ENCODE measurements around the gene TSPO2. TPM values are rescaled to one million over a fixed set of nuclear protein-coding genes. Genes with fewer than 3 reads are reported as not detected.

Gene TSPO2
- total and polyA plus RNA-seq, 12 donors = 0.44 TPM; not detected in 11

GRCh38 chr6:41062056-41062455, 19.8 kb downstream of the TSPO2 start:
- Histone ChIP-seq H3K27ac (no peak overlapping the region), H3K36me3 (replicated peaks in 1 of 2) (peaks cover 0 to 10% of the 10 kb centered on the region in 2 donors), H3K4me1 (replicated peaks in 1 of 2) (no peaks in the 10 kb centered on the region), H3K9me3 (replicated peaks in 1 of 3) (no peaks in the 10 kb centered on the region), H3K27me3 (no peaks in the 10 kb centered on the region), H3K4me3 (no peak overlapping the region)
- TF ChIP-seq, protein P1, sequence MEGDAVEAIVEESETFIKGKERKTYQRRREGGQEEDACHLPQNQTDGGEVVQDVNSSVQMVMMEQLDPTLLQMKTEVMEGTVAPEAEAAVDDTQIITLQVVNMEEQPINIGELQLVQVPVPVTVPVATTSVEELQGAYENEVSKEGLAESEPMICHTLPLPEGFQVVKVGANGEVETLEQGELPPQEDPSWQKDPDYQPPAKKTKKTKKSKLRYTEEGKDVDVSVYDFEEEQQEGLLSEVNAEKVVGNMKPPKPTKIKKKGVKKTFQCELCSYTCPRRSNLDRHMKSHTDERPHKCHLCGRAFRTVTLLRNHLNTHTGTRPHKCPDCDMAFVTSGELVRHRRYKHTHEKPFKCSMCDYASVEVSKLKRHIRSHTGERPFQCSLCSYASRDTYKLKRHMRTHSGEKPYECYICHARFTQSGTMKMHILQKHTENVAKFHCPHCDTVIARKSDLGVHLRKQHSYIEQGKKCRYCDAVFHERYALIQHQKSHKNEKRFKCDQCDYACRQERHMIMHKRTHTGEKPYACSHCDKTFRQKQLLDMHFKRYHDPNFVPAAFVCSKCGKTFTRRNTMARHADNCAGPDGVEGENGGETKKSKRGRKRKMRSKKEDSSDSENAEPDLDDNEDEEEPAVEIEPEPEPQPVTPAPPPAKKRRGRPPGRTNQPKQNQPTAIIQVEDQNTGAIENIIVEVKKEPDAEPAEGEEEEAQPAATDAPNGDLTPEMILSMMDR (IDR thresholded peaks at IDR 0.05) = no peak
- TF ChIP-seq POLR2A (IDR thresholded peaks at IDR 0.05) = no peak
- 80 to 91% (median 89%) methylated on average over 1 of the region's 1 CpG for WGBS, 4 donors
- no peak for DNase-seq
- intact Hi-C loops (cut with DNase I) = no loop called here

- H3K4me1 ChIP-seq (replicated peaks in 1 of 2) = no peaks in the 10 kb centered on the region
- intact Hi-C loops (cut with DNase I) = no loop called here
Measured at GRCh38 chr6:41063884-41064285, 21.6 kb downstream of the TSPO2 start.

DNA sequence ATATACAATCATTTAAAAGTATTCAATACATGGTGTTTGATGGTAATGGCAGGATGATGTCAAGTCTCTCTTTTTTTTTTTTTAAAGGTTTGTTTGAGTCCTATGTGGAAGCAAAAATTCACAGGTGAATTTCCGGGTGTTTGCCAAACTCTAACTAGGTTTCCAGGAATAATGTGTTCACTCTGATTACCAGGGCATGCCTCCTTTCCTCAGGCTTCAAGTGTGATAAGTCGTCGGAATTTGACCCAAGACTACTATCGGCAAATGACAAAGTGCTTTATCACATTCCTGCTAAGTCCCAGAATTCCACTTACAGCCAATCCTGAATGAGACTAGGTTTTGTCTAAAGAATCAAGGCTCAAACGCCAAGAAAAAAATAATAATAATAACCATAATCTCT, 22.6 kb downstream of the TSPO2 start:
- H3K27ac ChIP-seq = no peak overlapping the region
- intact Hi-C loops (cut with DNase I) = loop anchor here in 1 of 2 donors (5.0 kb wide), 1 partner anchor 58 kb away; no protein-coding TSS in a partner anchor
- 86 to 89% (median 88%) methylated on average over 5 of the region's 5 CpGs for WGBS, 4 donors

More at GRCh38 chr6:41063884-41064285, 21.6 kb downstream of the TSPO2 start:
- H3K27me3 ChIP-seq = no peaks in the 10 kb centered on the region
- no peaks in the 10 kb centered on the region for H3K9me3 ChIP-seq (replicated peaks in 1 of 3)
- DNase-seq = no peak
- WGBS, 4 donors = 81 to 94% (median 89%) methylated on average over 2 of the region's 2 CpGs
- H3K27ac ChIP-seq = no peak overlapping the region
- peaks cover 0 to 15% of the 10 kb centered on the region in 2 donors for H3K36me3 ChIP-seq (replicated peaks in 1 of 2)
- no peak overlapping the region for H3K4me3 ChIP-seq
- TF ChIP-seq, protein P1 (IDR thresholded peaks at IDR 0.05) = no peak
- no peak for TF ChIP-seq POLR2A (IDR thresholded peaks at IDR 0.05)

GRCh38 chr6:41065550-41066026, 23.3 kb downstream of the TSPO2 start:
- DNase-seq = no peak
- H3K4me3 ChIP-seq = no peak overlapping the region
- H3K9me3 ChIP-seq (replicated peaks in 1 of 3) = no peaks in the 10 kb centered on the region
- H3K27me3 ChIP-seq = no peaks in the 10 kb centered on the region
- intact Hi-C loops (cut with DNase I) = loop anchor here in 1 of 2 donors (5.0 kb wide), 1 partner anchor 58 kb away; no protein-coding TSS in a partner anchor
- 90 to 100% (median 93%) methylated on average over 2 of the region's 2 CpGs for WGBS, 4 donors
- H3K4me1 ChIP-seq (replicated peaks in 1 of 2) = peaks cover 1 to 4% of the 10 kb centered on the region in 2 donors
- TF ChIP-seq, protein P1 (IDR thresholded peaks at IDR 0.05) = no peak
- no peak for TF ChIP-seq POLR2A (IDR thresholded peaks at IDR 0.05)
- H3K36me3 ChIP-seq (replicated peaks in 1 of 2) = peaks cover 0 to 21% of the 10 kb centered on the region in 2 donors
- H3K27ac ChIP-seq = no peak overlapping the region

More for the DNA sequence above, 22.6 kb downstream of the TSPO2 start:
- H3K4me3 ChIP-seq = no peak overlapping the region
- no peaks in the 10 kb centered on the region for H3K9me3 ChIP-seq (replicated peaks in 1 of 3)
- no peaks in the 10 kb centered on the region for H3K4me1 ChIP-seq (replicated peaks in 1 of 2)
- H3K36me3 ChIP-seq (replicated peaks in 1 of 2) = peaks cover 0 to 21% of the 10 kb centered on the region in 2 donors
- no peak for DNase-seq
- no peaks in the 10 kb centered on the region for H3K27me3 ChIP-seq
- no peak for TF ChIP-seq POLR2A (IDR thresholded peaks at IDR 0.05)

- 26 to 32% (median 29%) methylated on average over 3 of the region's 3 CpGs for WGBS, 4 donors
- Histone ChIP-seq H3K36me3 (replicated peaks in 1 of 2) (peaks cover 0 to 21% of the 10 kb centered on the region in 2 donors), H3K9me3 (replicated peaks in 1 of 3) (no peaks in the 10 kb centered on the region), H3K27ac (no peak overlapping the region), H3K4me1 (replicated peaks in 1 of 2) (peaks cover 8 to 11% of the 10 kb centered on the region in 2 donors), H3K4me3 (no peak overlapping the region), H3K27me3 (no peaks in the 10 kb centered on the region)
- intact Hi-C loops (cut with DNase I) = loop anchor here in 1 of 2 donors (5.0 kb wide), 1 partner anchor 60 kb away; no protein-coding TSS in a partner anchor
- TF ChIP-seq, protein P1 (IDR thresholded peaks at IDR 0.05) = peak; percentile 74 to 94 (median 88)
- TF ChIP-seq POLR2A (IDR thresholded peaks at IDR 0.05) = no peak
- DNase-seq = peak; percentile 67 to 93 (median 85)
Measured at GRCh38 chr6:41066867-41067304, 24.6 kb downstream of the TSPO2 start.
